Amniotic epithelial cell (primary cell): ENCODE data around the gene CTSE.
A peak's percentile ranks its signal among the peaks of the same experiment; 100 is the strongest.
"Not testable (repeated sequence)": the region's sequence is repeated elsewhere in the genome, so short reads cannot be mapped to it uniquely, and the experiment has no call there.

ENCODE experiments used
- DNase-seq: peaks from one replicate; pipeline ENCODE4 v3.0.0-alpha.2; 2010; ENCODE audit warnings: low read depth

CTSE gene

GRCh38 chr1:206014601-206015000 is 9.1 kb downstream of the CTSE start:
- no peak for DNase-seq

DNA sequence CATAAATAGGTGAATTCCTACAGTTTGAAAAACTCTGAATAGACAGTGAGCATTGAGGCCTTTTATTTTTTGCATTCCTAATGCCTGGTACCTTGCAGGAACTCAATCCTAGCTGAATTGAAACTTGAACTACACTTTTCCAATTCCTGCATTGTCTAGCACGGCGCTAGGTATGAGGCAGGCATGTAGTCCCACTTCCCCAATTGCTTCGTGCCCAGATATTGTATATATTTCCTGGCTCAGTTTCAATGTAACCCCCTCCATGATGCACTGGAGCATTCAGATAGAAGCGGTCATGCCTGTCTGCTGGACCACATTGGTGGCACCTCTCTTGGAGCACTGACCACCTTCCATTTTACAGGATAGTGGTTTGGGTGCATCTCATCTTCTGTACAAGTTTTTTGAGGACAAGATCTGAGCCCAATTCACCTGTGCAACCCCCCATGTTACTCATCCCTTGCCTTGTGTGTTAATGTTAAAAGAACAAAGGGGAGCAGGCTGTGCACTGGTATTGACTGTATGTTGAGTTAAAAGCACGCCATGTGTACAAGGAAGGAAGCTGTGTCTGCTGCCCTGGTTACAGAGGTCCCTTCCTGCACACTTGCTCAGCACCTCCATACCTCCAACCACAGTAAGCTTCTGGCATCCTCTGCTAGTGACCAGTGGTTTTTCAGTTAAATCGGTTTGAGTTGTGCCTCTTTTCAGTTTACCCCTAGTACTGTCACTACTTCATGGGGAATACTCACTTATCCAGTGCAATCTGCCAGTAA is 10.5 kb downstream of the CTSE start:
- DNase-seq: no peak

DNA sequence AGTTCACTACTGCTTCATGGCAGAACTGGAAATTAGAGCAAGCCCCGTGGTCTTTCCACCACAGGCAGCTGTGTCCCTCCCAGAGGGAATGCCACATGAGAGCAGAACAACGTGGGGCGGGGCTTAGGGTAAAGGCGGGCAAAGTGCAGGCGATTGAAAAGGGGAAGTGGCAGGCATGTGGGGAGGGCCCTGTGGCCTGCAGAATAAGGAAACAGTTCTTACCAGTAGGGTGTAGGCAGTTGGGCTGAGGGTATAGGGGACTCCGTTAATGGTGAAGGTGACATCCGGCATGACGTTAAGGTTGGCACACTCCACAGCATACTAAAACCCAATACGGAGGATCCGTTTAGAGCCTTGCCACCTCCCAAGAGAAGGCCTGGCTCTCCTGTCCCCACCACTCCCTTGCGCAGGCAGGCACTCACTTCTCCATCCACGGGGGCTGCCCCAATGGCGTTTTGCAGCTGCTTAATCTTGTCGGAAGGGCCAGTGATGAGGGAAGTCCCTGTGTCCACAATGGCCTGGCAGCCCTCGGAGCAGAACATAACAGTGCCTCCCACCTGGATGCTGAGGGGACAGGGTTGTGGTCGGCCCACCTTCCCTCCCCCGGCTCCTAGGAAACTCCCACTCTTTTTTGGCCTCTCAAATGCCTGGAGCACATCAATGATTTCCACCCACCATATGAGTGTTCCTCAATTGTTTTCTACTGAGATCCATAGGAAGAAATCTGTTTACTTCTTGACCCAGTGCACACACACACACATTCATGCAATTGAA is 11.4 kb downstream of the CTSE start:
- no peak for DNase-seq

DNA sequence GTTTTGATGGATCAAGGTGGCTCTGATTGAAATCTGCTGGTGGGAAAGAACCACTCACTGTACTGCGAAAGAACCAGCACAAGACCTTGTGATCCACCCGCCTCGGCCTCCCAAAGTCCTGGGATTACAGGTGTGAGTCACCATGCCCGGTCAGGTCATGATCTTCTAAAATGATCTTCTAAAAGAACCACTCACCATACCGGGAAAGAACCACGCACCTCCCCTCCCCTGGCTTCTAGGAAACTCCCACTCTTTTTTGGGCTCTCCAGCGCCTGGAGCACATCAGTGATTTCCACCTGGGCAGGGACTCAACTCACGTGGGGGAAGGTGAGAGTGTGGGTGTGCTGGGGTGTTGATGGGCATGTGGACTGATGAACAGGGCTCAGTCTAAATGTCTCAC is 12.6 kb downstream of the CTSE start:
- DNase-seq: peak; percentile 19

DNA sequence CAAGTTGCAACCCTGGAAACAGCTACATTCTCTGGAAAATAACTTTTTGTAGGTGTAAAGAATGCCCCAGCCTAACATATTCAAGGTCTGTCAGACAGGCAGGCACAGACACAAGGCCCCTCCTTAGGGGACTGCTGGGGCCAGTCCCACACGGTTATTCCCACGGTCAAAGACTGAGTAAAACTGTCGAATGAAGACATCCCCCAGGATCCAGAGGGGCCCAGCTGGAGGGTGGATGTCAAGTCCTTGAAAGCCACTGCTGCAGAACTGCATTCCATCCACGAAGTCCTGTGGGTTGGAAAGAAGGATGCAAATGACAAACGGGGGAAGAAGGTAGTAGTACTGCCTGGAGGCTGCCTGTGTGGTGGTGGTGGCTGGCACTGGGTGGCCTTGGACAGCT is 13.6 kb downstream of the CTSE start:
- DNase-seq: no peak

- no peak for DNase-seq
Observed at GRCh38 chr1:206006946-206007345, 16.7 kb downstream of the CTSE start.

GRCh38 chr1:206005778-206006180 is 17.9 kb downstream of the CTSE start:
- DNase-seq: no peak

DNA sequence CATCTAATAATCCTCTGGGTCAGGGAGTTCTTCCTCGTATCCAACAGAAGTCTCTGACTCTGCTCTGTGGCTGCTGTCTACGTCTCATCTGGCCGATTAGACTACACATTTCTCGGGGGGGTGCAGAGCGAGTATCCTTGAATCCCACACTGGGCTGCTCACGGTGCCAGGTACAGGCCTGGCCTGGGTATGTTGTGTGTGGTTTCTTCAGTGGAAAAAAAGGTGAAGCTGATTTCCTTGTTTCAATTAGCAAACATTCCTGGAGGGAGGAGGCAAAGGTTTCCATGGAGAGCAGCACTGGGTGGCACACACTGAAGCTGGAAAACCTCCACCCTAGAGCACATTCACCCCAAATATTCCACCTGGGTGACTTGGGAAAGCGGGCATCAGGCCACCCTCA is 18.5 kb downstream of the CTSE start:
- DNase-seq: peak; percentile 59

GRCh38 chr1:206004826-206005225 is 18.9 kb downstream of the CTSE start:
- peak; percentile 47 for DNase-seq

DNA sequence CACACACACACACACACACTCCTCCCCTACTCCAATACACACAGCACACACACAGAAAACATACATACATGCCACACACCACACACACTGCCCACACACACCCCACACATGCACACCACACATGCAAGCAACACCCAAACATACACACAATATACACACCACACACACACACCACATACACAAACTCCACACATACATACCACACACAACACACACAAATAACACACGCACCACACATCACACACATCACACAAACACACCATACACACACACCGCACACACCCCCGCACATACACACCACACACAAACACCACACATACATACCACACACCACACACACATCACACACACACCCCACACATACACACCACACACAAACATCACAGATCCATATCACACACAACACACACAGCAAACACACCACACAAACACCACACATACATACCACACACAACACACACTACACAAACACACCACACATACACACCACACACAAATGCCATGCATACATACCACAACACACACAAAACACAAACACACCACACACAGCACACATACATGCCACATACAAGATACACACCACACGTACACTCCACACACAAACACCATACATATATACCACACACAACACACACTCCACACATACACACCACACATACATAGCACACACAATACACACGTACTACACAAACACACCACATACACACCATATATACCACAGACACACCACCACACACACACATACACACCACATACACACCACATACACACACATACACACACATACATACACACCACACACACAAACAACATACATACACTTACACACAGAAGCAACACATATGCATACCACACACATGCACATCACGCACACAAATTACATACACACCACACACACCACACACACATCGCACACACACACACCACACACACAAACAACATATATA is 19.6 kb downstream of the CTSE start:
- peak; percentile 10 for DNase-seq

- DNase-seq: peak; percentile 74
Observed at GRCh38 chr1:206002871-206003801, 20.6 kb downstream of the CTSE start, which contains the start of gene RAB7B. RAB7B (minus strand) TSS chr1:206003395; CDS start chr1:205994135, 9,260 bp downstream.

DNA sequence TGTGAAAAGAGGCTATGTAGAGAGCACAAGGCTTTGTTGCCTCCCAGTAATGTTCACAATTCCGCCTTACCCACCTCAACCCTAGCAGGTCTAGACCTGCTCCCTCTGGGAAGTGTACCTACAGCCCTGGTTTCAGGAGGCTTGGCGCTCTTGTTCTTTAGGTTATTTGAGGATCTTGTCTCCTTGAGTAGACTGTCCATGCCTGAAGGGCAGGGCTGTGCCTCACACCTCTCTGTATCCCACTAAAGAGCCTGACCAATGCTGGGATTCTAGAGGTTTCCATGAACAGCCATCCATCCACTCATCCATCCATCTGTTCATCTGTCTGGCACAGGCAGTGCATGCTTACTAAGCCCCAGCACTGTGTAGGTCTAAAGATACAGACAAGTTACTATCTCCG is 21.5 kb downstream of the CTSE start:
- no peak for DNase-seq

DNA sequence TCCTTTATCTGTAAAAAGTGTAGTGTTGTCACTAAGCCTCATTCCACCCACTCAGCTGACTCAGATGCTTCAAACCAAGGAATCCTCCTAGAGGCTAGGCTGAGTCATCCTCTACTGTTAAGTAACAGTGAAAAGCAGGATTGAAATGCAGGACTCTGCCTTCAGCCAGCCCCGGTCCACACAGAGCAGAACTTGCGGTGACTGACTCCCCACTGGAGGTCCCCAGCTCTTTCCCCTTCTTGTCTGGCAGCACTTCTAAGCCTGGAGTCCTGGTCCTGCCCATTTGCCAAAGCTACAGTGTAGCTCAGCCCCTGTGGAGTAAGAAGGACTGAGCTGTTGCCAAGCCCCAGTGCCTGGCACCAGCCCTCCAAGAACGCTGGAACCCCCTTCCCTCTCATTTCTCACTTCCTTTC is 22.2 kb downstream of the CTSE start:
- peak; percentile 95 for DNase-seq

GRCh38 chr1:206000641-206001339 is 22.9 kb downstream of the CTSE start:
- DNase-seq: no peak

DNA sequence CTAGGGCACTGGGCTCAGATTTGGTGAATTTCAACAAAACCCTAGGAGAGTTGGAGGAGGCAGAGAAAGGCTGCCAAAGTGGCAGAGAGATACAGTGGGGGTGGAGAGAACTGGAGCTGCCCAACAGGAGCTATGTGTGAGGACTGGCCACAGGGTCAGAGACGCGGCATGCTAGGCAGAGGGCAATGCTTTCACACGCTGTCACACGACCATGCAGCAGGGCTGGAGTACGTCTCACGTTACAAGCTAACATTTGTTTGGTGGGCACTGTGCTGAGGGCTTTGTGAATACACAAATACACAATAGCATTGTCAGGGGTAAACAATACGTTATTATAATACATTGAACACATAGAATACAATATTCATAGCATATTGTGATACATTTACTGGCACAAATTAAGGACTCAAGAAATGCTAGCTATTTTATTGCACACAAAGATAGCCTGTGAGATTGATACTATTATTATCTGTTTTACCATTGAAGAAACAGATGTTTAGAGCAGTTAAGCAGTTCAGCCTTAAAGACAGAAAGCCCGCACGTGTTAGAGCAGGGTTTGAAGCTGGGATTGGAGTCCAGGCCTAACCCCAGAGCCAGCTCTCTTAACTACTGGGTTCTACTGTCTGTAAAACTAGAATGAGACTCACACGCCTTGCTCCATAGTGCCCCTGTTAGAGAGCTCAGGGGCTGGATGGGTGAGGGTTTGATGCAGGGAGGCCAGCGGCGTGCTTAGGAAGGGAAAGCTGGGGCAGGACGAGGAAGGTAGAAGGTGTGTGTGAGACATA is 25.0 kb downstream of the CTSE start:
- no peak for DNase-seq

- DNase-seq: not testable (repeated sequence)
Observed at GRCh38 chr1:205996641-205997040, 27.1 kb downstream of the CTSE start.

GRCh38 chr1:205994346-205994745 is 29.3 kb downstream of the CTSE start:
- no peak for DNase-seq

DNA sequence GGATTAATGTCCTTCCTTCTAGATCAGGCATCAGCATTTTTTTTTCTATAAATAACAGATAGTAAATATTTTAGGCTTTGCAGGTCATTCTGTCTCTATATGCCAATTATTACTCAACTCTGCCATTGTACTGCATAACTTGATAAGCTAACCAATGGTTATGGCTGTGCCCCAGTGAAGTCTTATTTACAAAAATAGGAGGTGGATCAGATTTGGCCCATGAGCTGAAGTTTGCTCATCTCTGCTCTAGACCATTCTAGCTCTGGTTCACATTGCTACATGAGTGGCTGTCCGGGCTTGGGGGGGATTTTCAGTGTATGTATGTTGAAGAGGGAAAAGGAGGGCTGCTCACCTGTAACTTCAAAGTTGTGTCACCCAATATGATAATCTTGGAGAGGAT is 30.6 kb downstream of the CTSE start:
- no peak for DNase-seq

DNA sequence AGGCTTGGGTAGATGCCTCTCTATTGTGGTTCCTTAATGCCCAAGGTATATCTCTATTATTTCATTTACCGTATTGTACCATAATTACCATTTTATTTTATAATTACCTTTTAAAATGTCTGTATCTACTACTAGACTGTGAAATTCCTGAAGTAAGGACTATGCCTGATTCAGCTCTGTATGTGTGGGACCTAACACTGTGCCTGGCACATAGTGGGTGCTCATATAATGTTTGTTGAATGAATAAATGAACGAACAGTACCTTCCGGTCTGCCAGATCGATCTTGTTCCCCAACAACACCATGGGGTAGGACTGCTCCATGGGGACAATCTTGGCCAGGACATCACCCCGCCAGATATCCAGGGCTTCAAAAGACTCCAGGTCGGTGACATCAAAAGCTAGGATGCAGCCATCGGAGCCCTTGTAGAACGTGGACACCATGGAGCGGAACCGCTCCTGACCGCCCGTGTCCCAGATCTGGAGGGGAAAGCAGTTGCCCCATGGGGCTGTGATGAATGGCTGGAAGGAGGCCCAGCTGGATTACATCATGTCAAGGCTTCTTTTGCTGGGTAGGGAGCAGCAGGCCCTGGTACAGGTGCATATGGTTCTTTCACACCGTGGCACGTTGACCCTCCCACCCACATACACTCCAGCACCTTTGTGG is 31.3 kb downstream of the CTSE start:
- no peak for DNase-seq
